Immature natural killer cell (primary cell): ENCODE data around the gene CNTN1. TPM values are rescaled to one million over a fixed set of nuclear protein-coding genes. Genes with fewer than 3 reads are reported as not detected.
"Not testable (repeated sequence)": the region's sequence is repeated elsewhere in the genome, so short reads cannot be mapped to it uniquely, and the experiment has no call there.

Experiments used
- DNase-seq, 3 donors: peaks; one replicate each; pipeline ENCODE4 v3.0.0; 2022; ENCODE audit warnings: mixed read lengths in 1 of 3
- H3K27ac Mint-ChIP-seq, 6 donors: one replicate each; pipeline ENCODE4 v1.8.0; 2020; ENCODE audit warnings: mixed read lengths in 6 of 6, mild to moderate bottlenecking in 5 of 6, inconsistent platforms in 4 of 6, moderate library complexity in 3 of 6
- H3K27me3 Mint-ChIP-seq, 3 donors: one replicate each; pipeline ENCODE4 v1.8.0; 2020 to 2021; ENCODE audit warnings: low read depth in 3 of 3, mild to moderate bottlenecking in 3 of 3, mixed read lengths in 3 of 3, moderate library complexity in 3 of 3, inconsistent platforms in 1 of 3
- H3K36me3 Mint-ChIP-seq, 3 donors: one replicate each; pipeline ENCODE4 v1.8.0; 2020; ENCODE audit warnings: mixed read lengths in 3 of 3, inconsistent platforms in 2 of 3, mild to moderate bottlenecking in 2 of 3
- H3K4me1 Mint-ChIP-seq, 2 donors: one replicate each; pipeline ENCODE4 v1.8.0; 2020; ENCODE audit warnings: inconsistent platforms in 2 of 2, mild to moderate bottlenecking in 2 of 2, mixed read lengths in 2 of 2, moderate library complexity in 1 of 2
- H3K4me3 Mint-ChIP-seq, 5 donors: one replicate each; pipeline ENCODE4 v1.8.0; 2020; ENCODE audit warnings: mild to moderate bottlenecking in 5 of 5, mixed read lengths in 5 of 5, inconsistent platforms in 3 of 5, moderate library complexity in 3 of 5
- H3K9me3 Mint-ChIP-seq, 6 donors: one replicate each; pipeline ENCODE4 v1.8.0; 2020; ENCODE audit warnings: mild to moderate bottlenecking in 6 of 6, mixed read lengths in 6 of 6, inconsistent platforms in 4 of 6, moderate library complexity in 3 of 6
- polyA plus RNA-seq, 3 donors: library from polyadenylated mRNA; unstranded; fragments of 300-500 nt; fragmentation: Illumina TruSeq; gene quantifications; one replicate each; pipeline ENCODE4 v1.2.3, GENCODE V29; 2021

Gene CNTN1
- polyA plus RNA-seq, 3 donors from 2014 or later, result not detected

- Mint-ChIP-seq H3K27me3 (peaks cover 0 to 1% (median 0%) of the 10 kb centered on the region in 3 donors), H3K4me1 (no peaks in the 10 kb centered on the region), H3K36me3 (no peaks in the 10 kb centered on the region), H3K27ac (no peak overlapping the region), H3K9me3 (peaks cover 0 to 36% (median 13%) of the 10 kb centered on the region in 6 donors), H3K4me3 (no peak overlapping the region)
- DNase-seq, result no peak
These were observed 381.6 kb downstream of the CNTN1 start for GRCh38 chr12:41073633-41074472.

- DNase-seq, result no peak
- peaks cover 0 to 1% (median 0%) of the 10 kb centered on the region in 3 donors for H3K27me3 Mint-ChIP-seq
- H3K4me1 Mint-ChIP-seq, result no peaks in the 10 kb centered on the region
- no peak overlapping the region for H3K4me3 Mint-ChIP-seq
- no peak overlapping the region for H3K27ac Mint-ChIP-seq
- H3K9me3 Mint-ChIP-seq, result peaks cover 0 to 36% (median 13%) of the 10 kb centered on the region in 6 donors
- H3K36me3 Mint-ChIP-seq, result no peaks in the 10 kb centered on the region
These were observed 382.2 kb downstream of the CNTN1 start for GRCh38 chr12:41074473-41074769.

- Mint-ChIP-seq H3K27ac (no peak overlapping the region), H3K27me3 (peaks cover 0 to 1% (median 0%) of the 10 kb centered on the region in 3 donors)
- no peak for DNase-seq
These were observed 383.9 kb downstream of the CNTN1 start for GRCh38 chr12:41076114-41076513.

GRCh38 chr12:41081241-41081640 lies 389.0 kb downstream of the CNTN1 start:
- not testable (repeated sequence) for H3K4me3 Mint-ChIP-seq, H3K27me3 Mint-ChIP-seq, H3K36me3 Mint-ChIP-seq, H3K4me1 Mint-ChIP-seq, H3K27ac Mint-ChIP-seq, DNase-seq
- H3K9me3 Mint-ChIP-seq, result peaks cover 0 to 21% (median 10%) of the 10 kb centered on the region in 6 donors

More at GRCh38 chr12:41076114-41076513, 383.9 kb downstream of the CNTN1 start:
- H3K9me3 Mint-ChIP-seq, result peaks cover 8 to 31% (median 18%) of the 10 kb centered on the region in 6 donors
- no peaks in the 10 kb centered on the region for H3K36me3 Mint-ChIP-seq
- no peak overlapping the region for H3K4me3 Mint-ChIP-seq
- H3K4me1 Mint-ChIP-seq, result no peaks in the 10 kb centered on the region

GRCh38 chr12:41089438-41089837 lies 397.2 kb downstream of the CNTN1 start:
- Mint-ChIP-seq H3K27me3 (peaks cover 0 to 2% (median 0%) of the 10 kb centered on the region in 3 donors), H3K36me3 (peaks cover 0 to 3% (median 0%) of the 10 kb centered on the region in 3 donors), H3K4me1 (no peaks in the 10 kb centered on the region), H3K9me3 (peaks cover 10 to 27% (median 21%) of the 10 kb centered on the region in 6 donors), H3K27ac (no peak overlapping the region), H3K4me3 (no peak overlapping the region)
- DNase-seq, result no peak

GRCh38 chr12:41092115-41092514 lies 399.9 kb downstream of the CNTN1 start:
- Mint-ChIP-seq H3K4me3 (no peak overlapping the region), H3K4me1 (no peaks in the 10 kb centered on the region), H3K9me3 (peaks cover 10 to 39% (median 22%) of the 10 kb centered on the region in 6 donors), H3K27ac (no peak overlapping the region), H3K36me3 (peaks cover 0 to 3% (median 0%) of the 10 kb centered on the region in 3 donors), H3K27me3 (peaks cover 0 to 2% (median 0%) of the 10 kb centered on the region in 3 donors)
- DNase-seq, result no peak

GRCh38 chr12:41096797-41097196 lies 404.6 kb downstream of the CNTN1 start:
- DNase-seq, result no peak
- Mint-ChIP-seq H3K9me3 (peaks cover 0 to 25% (median 10%) of the 10 kb centered on the region in 6 donors), H3K27me3 (peaks cover 0 to 2% (median 0%) of the 10 kb centered on the region in 3 donors), H3K27ac (no peak overlapping the region), H3K4me3 (no peak overlapping the region), H3K36me3 (no peaks in the 10 kb centered on the region), H3K4me1 (no peaks in the 10 kb centered on the region)

- no peak for DNase-seq
- no peak overlapping the region for H3K4me3 Mint-ChIP-seq
- H3K4me1 Mint-ChIP-seq, result no peaks in the 10 kb centered on the region
- peaks cover 0 to 2% (median 0%) of the 10 kb centered on the region in 3 donors for H3K27me3 Mint-ChIP-seq
- H3K27ac Mint-ChIP-seq, result no peak overlapping the region
- peaks cover 0 to 8% (median under 1%) of the 10 kb centered on the region in 6 donors for H3K9me3 Mint-ChIP-seq
- no peaks in the 10 kb centered on the region for H3K36me3 Mint-ChIP-seq
These were observed 408.3 kb downstream of the CNTN1 start for GRCh38 chr12:41100572-41100971.

- Mint-ChIP-seq H3K4me1 (no peaks in the 10 kb centered on the region), H3K4me3 (no peak overlapping the region), H3K36me3 (no peaks in the 10 kb centered on the region), H3K9me3 (peaks cover 0 to 7% (median 4%) of the 10 kb centered on the region in 6 donors), H3K27ac (no peak overlapping the region), H3K27me3 (peaks cover 0 to 2% (median 0%) of the 10 kb centered on the region in 3 donors)
- DNase-seq, result no peak
These were observed 409.6 kb downstream of the CNTN1 start for GRCh38 chr12:41101806-41102205.

- H3K4me3 Mint-ChIP-seq, result no peak overlapping the region
- DNase-seq, result no peak
- peaks cover 0 to 1% (median 0%) of the 10 kb centered on the region in 3 donors for H3K27me3 Mint-ChIP-seq
- H3K36me3 Mint-ChIP-seq, result no peaks in the 10 kb centered on the region
- peaks cover 3 to 15% (median 8%) of the 10 kb centered on the region in 6 donors for H3K9me3 Mint-ChIP-seq
- H3K27ac Mint-ChIP-seq, result no peak overlapping the region
- H3K4me1 Mint-ChIP-seq, result no peaks in the 10 kb centered on the region
These were observed 411.4 kb downstream of the CNTN1 start for GRCh38 chr12:41103614-41104013.

GRCh38 chr12:41106315-41106714 lies 414.1 kb downstream of the CNTN1 start:
- H3K36me3 Mint-ChIP-seq, result no peaks in the 10 kb centered on the region

GRCh38 chr12:41108032-41108431 lies 415.8 kb downstream of the CNTN1 start:
- Mint-ChIP-seq H3K27me3 (peaks cover 0 to 1% (median 0%) of the 10 kb centered on the region in 3 donors), H3K27ac (no peak overlapping the region)

More at GRCh38 chr12:41106315-41106714, 414.1 kb downstream of the CNTN1 start:
- Mint-ChIP-seq H3K27me3 (peaks cover 0 to 1% (median 0%) of the 10 kb centered on the region in 3 donors), H3K9me3 (peaks cover 3 to 24% (median 8%) of the 10 kb centered on the region in 6 donors), H3K4me3 (no peak overlapping the region), H3K27ac (no peak overlapping the region), H3K4me1 (no peaks in the 10 kb centered on the region)
- no peak for DNase-seq

GRCh38 chr12:41112903-41113302 lies 420.7 kb downstream of the CNTN1 start:
- H3K4me1 Mint-ChIP-seq, result no peaks in the 10 kb centered on the region

More at GRCh38 chr12:41108032-41108431, 415.8 kb downstream of the CNTN1 start:
- Mint-ChIP-seq H3K36me3 (no peaks in the 10 kb centered on the region), H3K4me3 (no peak overlapping the region), H3K4me1 (no peaks in the 10 kb centered on the region), H3K9me3 (peaks cover 3 to 28% (median 9%) of the 10 kb centered on the region in 6 donors)
- DNase-seq, result no peak

GRCh38 chr12:41120211-41120610 lies 428.0 kb downstream of the CNTN1 start:
- Mint-ChIP-seq H3K27ac (no peak overlapping the region), H3K27me3 (no peaks in the 10 kb centered on the region)

More at GRCh38 chr12:41112903-41113302, 420.7 kb downstream of the CNTN1 start:
- Mint-ChIP-seq H3K27me3 (peaks cover 0 to 1% (median 0%) of the 10 kb centered on the region in 3 donors), H3K27ac (no peak overlapping the region), H3K36me3 (no peaks in the 10 kb centered on the region), H3K9me3 (peaks cover 0 to 22% (median 3%) of the 10 kb centered on the region in 6 donors), H3K4me3 (no peak overlapping the region)
- DNase-seq, result no peak

More at GRCh38 chr12:41120211-41120610, 428.0 kb downstream of the CNTN1 start:
- Mint-ChIP-seq H3K4me3 (no peak overlapping the region), H3K9me3 (peaks cover 0 to 13% (median 4%) of the 10 kb centered on the region in 6 donors), H3K4me1 (no peaks in the 10 kb centered on the region), H3K36me3 (no peaks in the 10 kb centered on the region)
- DNase-seq, result no peak
